Activated CD8-positive, alpha-beta T cell treated with anti-CD3 and anti-CD28 coated beads, Interleukin-2, amount 10 ng/mL, durations not matched to agents 7 days and 5 days (primary cell): ENCODE data around the gene ADAM11. TPM values are rescaled to one million over a fixed set of nuclear protein-coding genes. Genes with fewer than 3 reads are reported as not detected.

ENCODE experiments used
- ATAC-seq: fragments of 150-1000 bp; cut with Tn5 transposase; one replicate; pipeline ENCODE4 v1.10.0; 2021; ENCODE audit warnings: moderate library complexity
- CTCF ChIA-PET: fragments of 350-600 bp; sonication (Branson Sonifier 250); formaldehyde crosslinking; loops from one replicate; lab custom pipeline; 2021; ENCODE audit warnings: antibody characterized with exemption; lab: Charles Lee
- POLR2A ChIA-PET: fragments of 350-600 bp; sonication (Branson Sonifier 250); formaldehyde crosslinking; loops from one replicate; lab custom pipeline; 2021; ENCODE audit warnings: antibody characterized with exemption; lab: Charles Lee
- DNase-seq: peaks from one replicate; pipeline ENCODE4 v3.0.0-alpha.2; 2020
- H3K27ac Mint-ChIP-seq: one replicate; pipeline ENCODE4 v1.8.0; 2021; ENCODE audit warnings: mild to moderate bottlenecking, mixed read lengths
- H3K27me3 Mint-ChIP-seq: one replicate; pipeline ENCODE4 v1.8.0; 2021; ENCODE audit warnings: low read depth, mixed read lengths
- H3K36me3 Mint-ChIP-seq: one replicate; pipeline ENCODE4 v1.8.0; 2021; ENCODE audit warnings: low read depth, mixed read lengths
- H3K4me1 Mint-ChIP-seq: one replicate; pipeline ENCODE4 v1.8.0; 2021; ENCODE audit warnings: low read depth, mixed read lengths
- H3K4me3 Mint-ChIP-seq: one replicate; pipeline ENCODE4 v1.8.0; 2021; ENCODE audit warnings: mild to moderate bottlenecking, mixed read lengths
- H3K9me3 Mint-ChIP-seq: one replicate; pipeline ENCODE4 v1.8.0; 2022; ENCODE audit warnings: mixed read lengths; ENCODE audit not compliant: insufficient read depth
- total RNA-seq, 2 experiments: library from RNA; stranded (reverse); gene quantifications; one replicate each; pipeline ENCODE4 v1.2.3, GENCODE V29; 2021

The ADAM11 gene
- total RNA-seq, 2 experiments from 2014 or later = 0.24 to 0.39 TPM

GRCh38 chr17:44792276-44792675 is 33.5 kb downstream of the ADAM11 start:
- Mint-ChIP-seq H3K27me3 (peaks cover 2% of the 10 kb centered on the region), H3K4me3 (no peak overlapping the region), H3K27ac (no peak overlapping the region), H3K9me3 (no peaks in the 10 kb centered on the region), H3K4me1 (peaks cover 5% of the 10 kb centered on the region), H3K36me3 (no peaks in the 10 kb centered on the region)
- ATAC-seq (no peak), DNase-seq (no peak)
- CTCF ChIA-PET = interaction anchor here (1.0 kb wide), 1 partner anchor 13 kb away, joined by 3 read pairs; no protein-coding TSS in a partner anchor
- POLR2A ChIA-PET = no interaction called here

- no peak overlapping the region for H3K4me3 Mint-ChIP-seq
- H3K36me3 Mint-ChIP-seq = no peaks in the 10 kb centered on the region
- CTCF ChIA-PET = interaction anchor here (2.4 kb wide), 1 partner anchor 15 kb away, joined by 11 read pairs; no protein-coding TSS in a partner anchor
Observed at GRCh38 chr17:44793885-44794842, 35.4 kb downstream of the ADAM11 start.

GRCh38 chr17:44794851-44795413 is 36.1 kb downstream of the ADAM11 start:
- H3K27ac Mint-ChIP-seq = peak overlapping the region; percentile 24
- ATAC-seq (no peak), DNase-seq (no peak)
- H3K4me1 Mint-ChIP-seq = peaks cover 17% of the 10 kb centered on the region
- no peaks in the 10 kb centered on the region for H3K9me3 Mint-ChIP-seq
- H3K4me3 Mint-ChIP-seq = no peak overlapping the region
- peaks cover 2% of the 10 kb centered on the region for H3K27me3 Mint-ChIP-seq
- ChIA-PET POLR2A (no interaction called here), CTCF (interaction anchor here (2.4 kb wide), 1 partner anchor 16 kb away, joined by 11 read pairs; no protein-coding TSS in a partner anchor)
- no peaks in the 10 kb centered on the region for H3K36me3 Mint-ChIP-seq

More at GRCh38 chr17:44793885-44794842, 35.4 kb downstream of the ADAM11 start:
- DNase-seq (no peak), ATAC-seq (no peak)
- Mint-ChIP-seq H3K27ac (no peak overlapping the region), H3K27me3 (peaks cover 2% of the 10 kb centered on the region), H3K9me3 (no peaks in the 10 kb centered on the region), H3K4me1 (peaks cover 17% of the 10 kb centered on the region)
- POLR2A ChIA-PET = no interaction called here

- ChIA-PET CTCF (interaction anchor here (2.4 kb wide), 1 partner anchor 16 kb away, joined by 11 read pairs; no protein-coding TSS in a partner anchor), POLR2A (no interaction called here)
- Mint-ChIP-seq H3K4me3 (no peak overlapping the region), H3K4me1 (peaks cover 17% of the 10 kb centered on the region), H3K27ac (no peak overlapping the region), H3K27me3 (peaks cover 2% of the 10 kb centered on the region), H3K9me3 (no peaks in the 10 kb centered on the region), H3K36me3 (no peaks in the 10 kb centered on the region)
- ATAC-seq = no peak
- DNase-seq = no peak
Observed at GRCh38 chr17:44795421-44795820, 36.6 kb downstream of the ADAM11 start.

- ChIA-PET CTCF (no interaction called here), POLR2A (no interaction called here)
- Mint-ChIP-seq H3K4me3 (no peak overlapping the region), H3K4me1 (peaks cover 17% of the 10 kb centered on the region), H3K36me3 (no peaks in the 10 kb centered on the region), H3K27me3 (peaks cover 2% of the 10 kb centered on the region), H3K27ac (no peak overlapping the region), H3K9me3 (no peaks in the 10 kb centered on the region)
- no peak for DNase-seq
- no peak for ATAC-seq
Observed at GRCh38 chr17:44795928-44796327, 37.1 kb downstream of the ADAM11 start.

GRCh38 chr17:44796731-44797130 is 37.9 kb downstream of the ADAM11 start:
- ChIA-PET CTCF (interaction anchor here (2.9 kb wide), 1 partner anchor 17 kb away, joined by 21 read pairs; no protein-coding TSS in a partner anchor), POLR2A (no interaction called here)
- Mint-ChIP-seq H3K27ac (no peak overlapping the region), H3K36me3 (no peaks in the 10 kb centered on the region), H3K4me3 (no peak overlapping the region), H3K27me3 (peaks cover 4% of the 10 kb centered on the region), H3K9me3 (no peaks in the 10 kb centered on the region), H3K4me1 (peaks cover 17% of the 10 kb centered on the region)
- DNase-seq (no peak), ATAC-seq (no peak)

GRCh38 chr17:44797802-44798201 is 39.0 kb downstream of the ADAM11 start:
- Mint-ChIP-seq H3K27me3 (peaks cover 4% of the 10 kb centered on the region), H3K27ac (no peak overlapping the region), H3K4me3 (no peak overlapping the region), H3K9me3 (no peaks in the 10 kb centered on the region), H3K36me3 (no peaks in the 10 kb centered on the region), H3K4me1 (peaks cover 17% of the 10 kb centered on the region)
- ChIA-PET CTCF (interaction anchor here (0.8 to 2.9 kb wide), 6 partner anchors 15 to 194 kb away, joined by 3 to 21 read pairs (median 4); no protein-coding TSS in a partner anchor), POLR2A (interaction anchor here (0.6 to 0.7 kb wide), 2 partner anchors 19 to 93 kb away, joined by 5 read pairs; no protein-coding TSS in a partner anchor)
- DNase-seq = no peak
- no peak for ATAC-seq

GRCh38 chr17:44798356-44798755 is 39.6 kb downstream of the ADAM11 start:
- CTCF ChIA-PET = interaction anchor here (0.8 to 2.9 kb wide), 6 partner anchors 15 to 193 kb away, joined by 3 to 21 read pairs (median 4); no protein-coding TSS in a partner anchor
- peaks cover 17% of the 10 kb centered on the region for H3K4me1 Mint-ChIP-seq
- H3K9me3 Mint-ChIP-seq = no peaks in the 10 kb centered on the region
- no peaks in the 10 kb centered on the region for H3K36me3 Mint-ChIP-seq
- ATAC-seq (no peak), DNase-seq (no peak)
- H3K27me3 Mint-ChIP-seq = peaks cover 4% of the 10 kb centered on the region
- H3K4me3 Mint-ChIP-seq = no peak overlapping the region
- H3K27ac Mint-ChIP-seq = no peak overlapping the region
- POLR2A ChIA-PET = interaction anchor here (0.7 kb wide), 1 partner anchor 20 kb away, joined by 5 read pairs; no protein-coding TSS in a partner anchor

- ATAC-seq (no peak), DNase-seq (no peak)
- POLR2A ChIA-PET = no interaction called here
- no peaks in the 10 kb centered on the region for H3K36me3 Mint-ChIP-seq
- CTCF ChIA-PET = no interaction called here
- H3K9me3 Mint-ChIP-seq = no peaks in the 10 kb centered on the region
- peaks cover 12% of the 10 kb centered on the region for H3K4me1 Mint-ChIP-seq
- no peak overlapping the region for H3K4me3 Mint-ChIP-seq
- peaks cover 2% of the 10 kb centered on the region for H3K27me3 Mint-ChIP-seq
- H3K27ac Mint-ChIP-seq = no peak overlapping the region
Observed at GRCh38 chr17:44801880-44802279, 43.1 kb downstream of the ADAM11 start.

- Mint-ChIP-seq H3K4me1 (no peaks in the 10 kb centered on the region), H3K4me3 (no peak overlapping the region), H3K27me3 (peaks cover 4% of the 10 kb centered on the region), H3K9me3 (no peaks in the 10 kb centered on the region), H3K27ac (no peak overlapping the region), H3K36me3 (no peaks in the 10 kb centered on the region)
- ChIA-PET CTCF (no interaction called here), POLR2A (no interaction called here)
- DNase-seq (no peak), ATAC-seq (no peak)
Observed at GRCh38 chr17:44804302-44805089, 45.7 kb downstream of the ADAM11 start.
